CD4-positive, alpha-beta T cell treated with Interleukin-6 at 100 ng/mL for 8 hours (primary cell): ENCODE data around the gene EPS15.

Experiments used
- DNase-seq: peaks from one replicate; pipeline ENCODE4 v3.0.0-alpha.2; 2020; ENCODE audit warnings: mixed read lengths, low spot score

The EPS15 gene

GRCh38 chr1:51316113-51316845, 202.8 kb downstream of the EPS15 start:
- no peak for DNase-seq

- DNase-seq, result no peak
These were observed 204.1 kb downstream of the EPS15 start for GRCh38 chr1:51314974-51315373.

GRCh38 chr1:51313961-51314777, 204.9 kb downstream of the EPS15 start:
- DNase-seq, result no peak

GRCh38 chr1:51313268-51313852, 205.7 kb downstream of the EPS15 start:
- DNase-seq, result no peak

- no peak for DNase-seq
These were observed 206.3 kb downstream of the EPS15 start for GRCh38 chr1:51312718-51313117.

- DNase-seq, result no peak
These were observed 207.2 kb downstream of the EPS15 start for GRCh38 chr1:51311826-51312225.

- DNase-seq, result no peak
These were observed 208.0 kb downstream of the EPS15 start for GRCh38 chr1:51310871-51311613.

GRCh38 chr1:51309291-51309690, 209.8 kb downstream of the EPS15 start:
- no peak for DNase-seq

GRCh38 chr1:51308636-51309035, 210.4 kb downstream of the EPS15 start:
- DNase-seq, result no peak

- DNase-seq, result no peak
These were observed 212.1 kb downstream of the EPS15 start for GRCh38 chr1:51306950-51307349.

- no peak for DNase-seq
These were observed 213.7 kb downstream of the EPS15 start for GRCh38 chr1:51305371-51305823.

GRCh38 chr1:51304360-51304759, 214.7 kb downstream of the EPS15 start:
- DNase-seq, result no peak
